HG03342 (cell line): ENCODE results near the gene AHNAK2.

ENCODE experiments used
- ATAC-seq: cut with Tn5 transposase; IDR thresholded peaks from one replicate; pipeline ENCODE4 v1.9.1; 2021; ENCODE audit warnings: mild to moderate bottlenecking, moderate library complexity; ENCODE audit not compliant: unreplicated experiment

The AHNAK2 gene

GRCh38 chr14:104940526-104941150 lies 37.5 kb downstream of the AHNAK2 start:
- ATAC-seq, result no peak

- no peak for ATAC-seq
Measured at GRCh38 chr14:104939666-104940410, 38.3 kb downstream of the AHNAK2 start.

GRCh38 chr14:104938960-104939359 lies 39.2 kb downstream of the AHNAK2 start:
- no peak for ATAC-seq

GRCh38 chr14:104938436-104938835 lies 39.7 kb downstream of the AHNAK2 start:
- no peak for ATAC-seq

- no peak for ATAC-seq
Measured at GRCh38 chr14:104937694-104938365, 40.3 kb downstream of the AHNAK2 start.

GRCh38 chr14:104937161-104937560 lies 41.0 kb downstream of the AHNAK2 start:
- no peak for ATAC-seq

GRCh38 chr14:104936361-104937155 lies 41.6 kb downstream of the AHNAK2 start:
- no peak for ATAC-seq

GRCh38 chr14:104935955-104936354 lies 42.2 kb downstream of the AHNAK2 start:
- ATAC-seq, result no peak

- ATAC-seq, result no peak
Measured at GRCh38 chr14:104935026-104935650, 43.0 kb downstream of the AHNAK2 start.

- ATAC-seq, result no peak
Measured at GRCh38 chr14:104933746-104934733, 44.1 kb downstream of the AHNAK2 start.

- peak; percentile 59 for ATAC-seq
Measured at GRCh38 chr14:104932676-104933631, 45.2 kb downstream of the AHNAK2 start.

GRCh38 chr14:104931771-104932675 lies 46.2 kb downstream of the AHNAK2 start:
- ATAC-seq, result no peak

GRCh38 chr14:104931304-104931770 lies 46.8 kb downstream of the AHNAK2 start:
- ATAC-seq, result no peak

GRCh38 chr14:104930526-104931303 lies 47.5 kb downstream of the AHNAK2 start:
- ATAC-seq, result no peak

- ATAC-seq, result no peak
Measured at GRCh38 chr14:104929268-104930230, 48.6 kb downstream of the AHNAK2 start.
